ENCODE measurements around the gene METTL25.

METTL25 gene

GRCh38 chr12:82523996-82524395 is 165.7 kb downstream of the METTL25 start:
- no peak overlapping the region for H3K27ac ChIP-seq
- TF ChIP-seq CTCF (conservative IDR thresholded peaks at IDR 0.05), result no peak
- no peak for TF ChIP-seq ZFX (IDR thresholded peaks at IDR 0.05)

GRCh38 chr12:82524641-82525040 is 166.3 kb downstream of the METTL25 start:
- no peak overlapping the region for H3K27ac ChIP-seq
- no peak for TF ChIP-seq ZFX (IDR thresholded peaks at IDR 0.05)
- TF ChIP-seq CTCF (conservative IDR thresholded peaks at IDR 0.05), result no peak

- TF ChIP-seq CTCF (conservative IDR thresholded peaks at IDR 0.05) (no peak), ZFX (IDR thresholded peaks at IDR 0.05) (no peak)
Measured at GRCh38 chr12:82525616-82526015, 167.3 kb downstream of the METTL25 start.

GRCh38 chr12:82527165-82527780 is 168.9 kb downstream of the METTL25 start:
- TF ChIP-seq CTCF (conservative IDR thresholded peaks at IDR 0.05) (peak; percentile 93), ZFX (IDR thresholded peaks at IDR 0.05) (no peak)
- no peak overlapping the region for H3K27ac ChIP-seq

More at GRCh38 chr12:82525616-82526015, 167.3 kb downstream of the METTL25 start:
- H3K27ac ChIP-seq, result no peak overlapping the region

All from C4-2B (cell line).